ENCODE measurements around the gene HMCES.

The HMCES gene

DNA sequence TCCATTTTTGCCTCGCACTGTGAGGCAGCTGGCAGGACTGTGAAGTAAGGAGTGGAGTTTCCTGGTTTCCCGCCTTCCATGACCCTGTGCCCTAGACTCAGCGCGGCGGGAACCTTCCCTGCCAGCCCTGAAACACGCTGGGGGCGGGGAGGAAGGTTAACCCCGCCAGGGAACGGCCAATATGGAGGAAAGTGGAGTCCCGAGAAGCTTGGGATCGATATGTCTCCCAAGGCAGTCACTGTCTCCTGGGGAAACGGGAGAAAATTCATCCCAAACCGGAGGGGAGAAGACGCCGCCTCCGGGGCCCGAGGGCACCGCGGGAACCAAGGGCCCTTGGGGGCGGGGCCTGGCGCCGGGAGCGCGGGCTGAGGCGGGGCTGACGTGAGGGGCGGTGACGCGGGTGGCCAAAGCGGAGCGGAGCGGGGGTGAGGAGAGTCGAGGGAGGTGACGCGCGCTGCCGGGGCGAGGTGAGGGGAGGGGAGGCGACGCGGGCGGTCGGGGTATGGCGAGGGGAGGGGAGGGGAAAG is at the start of gene HMCES:
Gene HMCES (plus strand): TSS at position 432 of the 527 bp plus-strand sequence. CDS start 863 bp downstream, outside the sequence.
- DNase-seq (ENCODE audit: low read depth in 2 of 3, low spot score in 1 of 3) = peak; percentile 83 to 93 (median 89)

GRCh38 chr3:129228891-129229585 is 49.6 kb upstream of the HMCES start:
- DNase-seq (ENCODE audit: low read depth in 2 of 3, low spot score in 1 of 3) = no peak

- no peak for DNase-seq (ENCODE audit: low read depth in 2 of 3, low spot score in 1 of 3)
Measured at GRCh38 chr3:129230311-129231019, 48.2 kb upstream of the HMCES start.

- DNase-seq (ENCODE audit: low read depth in 2 of 3, low spot score in 1 of 3) = no peak
Measured at GRCh38 chr3:129231331-129232119, 47.1 kb upstream of the HMCES start.

DNA sequence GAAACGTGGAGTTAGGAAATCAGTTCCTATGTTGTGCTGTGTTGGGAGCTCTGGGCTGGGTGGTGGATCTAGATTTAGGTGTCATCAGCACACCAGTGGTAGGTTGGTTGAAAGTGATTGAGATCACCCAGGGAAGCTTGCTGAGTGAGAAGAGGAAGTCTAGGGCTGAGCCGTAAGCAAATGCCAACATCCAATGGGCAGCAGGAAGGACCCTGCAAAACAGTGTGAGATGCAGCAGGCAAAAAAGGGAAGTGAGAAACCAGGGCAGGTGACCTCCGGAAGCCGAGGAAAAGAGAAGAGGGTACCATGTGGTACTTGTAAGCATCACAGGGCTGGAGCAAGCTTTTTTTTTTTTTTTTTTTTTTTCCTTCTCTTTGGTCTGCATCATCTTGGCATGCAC is 45.1 kb upstream of the HMCES start:
- no peak for DNase-seq (ENCODE audit: low read depth in 2 of 3, low spot score in 1 of 3)

DNA sequence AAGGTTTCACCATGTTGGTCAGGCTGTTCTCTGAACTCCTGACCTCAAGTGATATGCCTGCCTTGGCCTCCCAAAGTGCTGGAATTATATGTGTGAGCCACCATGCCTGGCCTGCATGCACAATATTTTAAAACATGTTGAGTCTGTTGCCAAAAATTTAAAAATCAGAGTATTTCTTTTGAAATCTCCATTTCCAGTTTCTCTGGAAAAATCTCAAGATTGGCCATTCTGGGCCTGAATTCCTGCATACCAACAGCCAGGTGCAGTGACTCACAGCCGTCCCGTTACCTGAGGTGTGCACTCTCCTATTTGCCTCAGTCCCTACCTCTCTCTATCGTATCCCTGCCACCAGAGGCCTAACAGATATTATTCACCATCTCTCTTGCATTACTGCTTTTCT is 44.2 kb upstream of the HMCES start:
- DNase-seq (ENCODE audit: low read depth in 2 of 3, low spot score in 1 of 3) = no peak

- DNase-seq (ENCODE audit: low read depth in 2 of 3, low spot score in 1 of 3) = no peak
Measured at GRCh38 chr3:129235344-129235917, 43.2 kb upstream of the HMCES start.

- DNase-seq (ENCODE audit: low read depth in 2 of 3, low spot score in 1 of 3) = peak in 1 of 3 donors; percentile 23
Measured at GRCh38 chr3:129238945-129239705, 39.5 kb upstream of the HMCES start.

DNA sequence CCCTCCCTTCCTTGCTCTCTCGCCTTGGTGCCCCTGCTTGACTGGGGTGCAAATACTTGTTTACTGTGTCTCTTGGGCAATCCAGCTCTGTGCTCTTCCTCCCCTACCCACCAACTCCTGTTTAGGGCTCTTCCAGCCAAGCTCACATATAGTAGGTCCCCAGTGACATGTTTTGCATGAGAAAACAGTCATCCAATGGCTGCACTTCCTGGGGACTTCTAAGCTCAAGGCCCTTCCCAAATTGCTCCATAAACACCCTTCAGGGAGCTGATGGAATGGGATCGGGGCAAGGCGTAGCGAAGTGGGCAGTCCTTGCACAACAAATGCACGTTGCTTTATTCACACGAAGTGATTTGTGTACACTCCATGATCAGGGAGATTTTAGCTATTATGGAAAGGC is 38.7 kb upstream of the HMCES start:
- DNase-seq (ENCODE audit: low read depth in 2 of 3, low spot score in 1 of 3) = no peak

DNA sequence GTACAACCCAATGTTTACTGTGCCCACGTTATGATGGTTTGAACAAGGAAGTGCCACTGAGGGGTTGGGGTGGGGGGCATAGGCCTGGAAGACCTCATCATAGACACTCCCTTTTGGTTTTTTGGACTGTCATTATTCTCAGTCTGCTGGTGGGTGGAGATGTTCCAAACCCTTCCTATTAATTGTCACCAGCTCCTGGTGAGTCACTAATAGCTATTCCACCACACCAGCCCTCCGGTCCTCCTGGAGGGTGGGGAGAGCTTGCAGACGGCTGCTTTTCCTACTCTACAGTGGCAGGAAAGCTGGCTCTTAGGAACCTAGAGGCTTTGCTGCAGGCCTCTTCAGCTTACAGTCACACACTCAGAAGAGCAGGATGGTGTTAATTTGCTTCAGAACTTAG is 38.2 kb upstream of the HMCES start:
- DNase-seq (ENCODE audit: low read depth in 2 of 3, low spot score in 1 of 3) = no peak

DNA sequence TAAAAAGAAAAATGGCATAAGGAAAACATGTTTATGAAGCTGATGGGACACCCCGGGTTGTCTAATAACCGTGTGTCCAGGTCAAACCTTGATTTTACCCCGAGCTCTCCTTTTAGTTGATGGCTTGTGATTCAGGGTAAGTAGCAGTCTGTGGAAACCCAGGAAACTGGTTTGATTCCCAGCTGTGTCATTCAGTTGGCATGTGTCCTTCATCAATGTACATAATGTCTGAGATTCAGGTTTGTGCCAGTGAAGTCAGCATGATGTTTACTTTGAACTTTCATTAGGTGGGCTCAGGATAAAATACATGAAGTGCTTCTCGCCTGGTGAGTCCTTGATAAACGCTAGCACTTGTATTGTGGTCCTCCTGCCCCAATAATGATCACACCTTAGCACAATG is 33.5 kb upstream of the HMCES start:
- DNase-seq (ENCODE audit: low read depth in 2 of 3, low spot score in 1 of 3) = no peak

DNA sequence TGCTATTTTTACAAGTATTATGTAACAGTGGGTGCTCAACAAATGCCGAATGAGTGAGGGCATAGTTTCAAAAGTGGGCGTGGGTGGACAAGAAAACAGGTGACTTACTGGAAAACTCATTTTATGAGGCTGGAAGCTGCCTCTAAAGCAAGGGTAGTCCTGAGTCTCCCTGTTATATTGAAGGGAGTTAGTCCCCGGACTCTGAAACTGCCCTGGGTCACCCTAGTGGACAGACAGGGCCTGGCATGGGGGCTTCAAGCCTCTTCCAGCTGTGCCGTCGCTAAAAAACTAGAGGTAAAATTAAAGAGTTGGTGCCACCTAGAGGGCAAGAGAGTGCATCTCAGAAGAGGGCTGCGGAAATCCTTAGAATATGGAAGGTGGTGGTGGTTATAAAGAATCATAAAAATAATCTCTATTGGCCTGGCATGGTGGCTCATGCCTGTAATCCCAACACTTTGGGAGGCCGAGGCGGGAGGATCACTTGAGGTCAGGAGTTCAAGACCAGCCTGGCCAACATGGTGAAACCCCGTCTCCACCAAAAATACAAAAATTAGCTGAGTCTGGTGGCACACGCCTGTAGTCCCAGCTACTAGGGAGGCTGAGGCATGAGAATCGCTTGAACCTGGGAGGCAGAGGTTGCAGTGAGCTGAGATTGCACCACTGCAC is 32.9 kb upstream of the HMCES start:
- peak; percentile 54 to 75 (median 64) for DNase-seq (ENCODE audit: low read depth in 2 of 3, low spot score in 1 of 3)

DNA sequence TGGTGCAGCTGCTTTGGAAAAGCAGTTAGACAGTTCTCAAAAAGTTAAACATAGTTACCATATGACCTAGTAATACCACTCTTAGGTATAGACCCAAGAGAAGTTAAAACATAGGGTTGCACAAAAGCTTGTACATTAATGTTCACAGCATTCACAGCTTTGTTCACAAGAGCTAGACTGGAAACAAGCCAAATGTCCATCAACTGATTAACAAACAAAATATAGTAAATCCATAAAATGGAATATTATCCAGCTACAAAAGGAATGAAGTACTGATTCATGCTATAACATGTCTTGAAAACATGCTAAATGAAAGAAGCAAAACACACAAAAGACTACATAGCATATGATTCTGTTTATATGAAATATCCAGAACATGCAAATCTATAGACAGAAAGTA is 32.0 kb upstream of the HMCES start:
- DNase-seq (ENCODE audit: low read depth in 2 of 3, low spot score in 1 of 3) = no peak

- no peak for DNase-seq (ENCODE audit: low read depth in 2 of 3, low spot score in 1 of 3)
Measured at GRCh38 chr3:129248286-129248979, 30.2 kb upstream of the HMCES start.

- DNase-seq (ENCODE audit: low read depth in 2 of 3, low spot score in 1 of 3) = peak; percentile 77 to 78 (median 77)
Measured at GRCh38 chr3:129249284-129250065, 29.2 kb upstream of the HMCES start, which contains the start of gene COPG1. TSS of gene COPG1 (plus strand) at chr3:129249606. CDS start at chr3:129249710, 104 bp downstream.

DNA sequence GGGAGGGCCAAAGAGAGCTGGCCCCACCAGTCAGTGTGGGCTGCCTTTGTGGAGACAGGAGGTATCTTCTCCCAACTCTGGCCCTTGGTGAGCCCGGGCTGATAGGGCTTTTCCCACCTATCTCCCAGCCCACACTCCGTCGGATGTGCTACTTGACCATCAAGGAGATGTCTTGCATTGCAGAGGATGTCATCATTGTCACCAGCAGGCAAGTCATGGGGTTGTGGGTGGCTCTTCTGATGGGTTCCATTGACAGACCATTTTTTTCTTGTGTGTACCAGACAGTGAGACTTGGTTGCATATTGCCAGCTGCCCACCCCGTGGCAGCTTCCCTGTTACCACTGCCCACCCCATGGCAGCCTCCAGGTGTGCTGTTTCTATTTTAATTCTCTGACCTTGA is 25.9 kb upstream of the HMCES start:
- DNase-seq (ENCODE audit: low read depth in 2 of 3, low spot score in 1 of 3) = no peak

DNA sequence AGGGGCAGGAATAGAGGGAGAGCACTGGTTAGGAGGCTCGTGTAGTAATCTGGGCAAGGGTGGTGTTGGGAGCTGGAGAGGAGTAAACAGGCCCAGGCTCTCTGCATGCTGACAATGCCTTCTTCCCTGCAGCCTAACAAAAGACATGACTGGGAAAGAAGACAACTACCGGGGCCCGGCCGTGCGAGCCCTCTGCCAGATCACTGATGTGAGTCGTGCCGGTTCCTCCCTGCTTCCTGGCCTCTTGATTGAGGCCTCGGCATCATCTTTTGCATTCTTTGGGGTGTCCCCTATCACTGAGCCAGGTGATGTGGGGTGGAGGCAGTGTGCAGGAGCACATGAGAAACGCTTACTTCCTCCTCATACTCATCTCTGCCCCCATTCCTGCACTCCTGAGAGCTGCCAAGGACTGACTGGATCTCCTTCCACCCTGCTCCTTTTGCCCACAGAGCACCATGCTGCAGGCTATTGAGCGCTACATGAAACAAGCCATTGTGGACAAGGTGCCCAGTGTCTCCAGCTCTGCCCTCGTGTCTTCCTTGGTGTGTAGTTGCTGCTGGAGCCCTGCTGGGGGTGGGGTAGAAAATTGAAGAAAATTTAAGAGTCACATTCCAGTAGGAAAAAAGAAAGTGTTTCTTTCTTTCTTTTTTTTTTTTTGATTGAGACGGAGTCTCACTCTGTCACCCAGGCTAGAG is 24.0 kb upstream of the HMCES start:
- no peak for DNase-seq (ENCODE audit: low read depth in 2 of 3, low spot score in 1 of 3)

- DNase-seq (ENCODE audit: low read depth in 2 of 3, low spot score in 1 of 3) = no peak
Measured at GRCh38 chr3:129256270-129256669, 22.4 kb upstream of the HMCES start.
